Cardiac fibroblast (primary cell): Measurements from ENCODE around the gene LRMDA.
A peak's percentile ranks its signal among the peaks of the same experiment; 100 is the strongest.

ENCODE experiments used
- DNase-seq, 2 donors: peaks; one replicate each; pipeline versions ENCODE4 v3.0.0 to v3.0.0-alpha.2; 2010; ENCODE audit warnings: low read depth in 2 of 2
- H3K4me3 ChIP-seq, 2 donors: replicated peaks in 1 of 2; 1 replicate in 1 of 2; 2 replicates in 1 of 2; pipeline ENCODE4 v1.5.1; 2011; ENCODE audit warnings: low read depth in 2 of 2, low read length in 2 of 2, mild to moderate bottlenecking in 2 of 2, moderate library complexity in 1 of 2
- CTCF ChIP-seq: IDR thresholded peaks from one replicate; pipeline ENCODE4 v1.5.1; 2011; ENCODE audit warnings: low read depth, mild to moderate bottlenecking, low read length, inconsistent platforms

LRMDA gene

GRCh38 chr10:76492678-76493472, 1061.5 kb downstream of the LRMDA start:
- DNase-seq, result peak in 1 of 2 donors; percentile 11
- no peak for TF ChIP-seq CTCF
- H3K4me3 ChIP-seq, result no peak overlapping the region

GRCh38 chr10:76497666-76498065, 1066.2 kb downstream of the LRMDA start:
- no peak for DNase-seq
- TF ChIP-seq CTCF, result no peak
- no peak overlapping the region for H3K4me3 ChIP-seq

- no peak for DNase-seq
- no peak overlapping the region for H3K4me3 ChIP-seq
- TF ChIP-seq CTCF, result no peak
Measured at GRCh38 chr10:76504823-76505222, 1073.4 kb downstream of the LRMDA start.

GRCh38 chr10:76509446-76509845, 1078.0 kb downstream of the LRMDA start:
- TF ChIP-seq CTCF, result no peak
- peak; percentile 3 to 39 for DNase-seq
- no peak overlapping the region for H3K4me3 ChIP-seq

- no peak for TF ChIP-seq CTCF
- no peak overlapping the region for H3K4me3 ChIP-seq
- DNase-seq, result no peak
Measured at GRCh38 chr10:76514321-76514720, 1082.9 kb downstream of the LRMDA start.

GRCh38 chr10:76514869-76515268, 1083.4 kb downstream of the LRMDA start:
- no peak for DNase-seq
- H3K4me3 ChIP-seq, result no peak overlapping the region
- TF ChIP-seq CTCF, result no peak

- TF ChIP-seq CTCF, result no peak
- DNase-seq, result no peak
Measured at GRCh38 chr10:76522547-76522946, 1091.1 kb downstream of the LRMDA start.

More at GRCh38 chr10:76522547-76522946, 1091.1 kb downstream of the LRMDA start:
- no peak overlapping the region for H3K4me3 ChIP-seq
